Loucy (cell line): ENCODE measurements around the gene ITM2A.

Experiments used
- CTCF ChIP-seq: fragments of 200-600 bp; sonication (generic); conservative IDR thresholded peaks from 2 replicates; pipeline ENCODE4 v1.5.1; 2014; ENCODE audit warnings: mild to moderate bottlenecking, antibody characterized with exemption, low read length
- EZH2phosphoT487 ChIP-seq: fragments of 200-600 bp; IDR thresholded peaks from 2 replicates; pipeline ENCODE4 v1.6.1; 2018; ENCODE audit warnings: antibody characterized with exemption, mild to moderate bottlenecking, moderate library complexity, borderline replicate concordance

GRCh38 chrX:79366873-79367749 lies at the start of gene ITM2A:
- TF ChIP-seq CTCF (no peak; the same call in 1 of the 2 replicates), EZH2phosphoT487 (no peak)
